Retinal pigment epithelial cell (primary cell): ENCODE results near the gene SEPTIN2.

Experiments used
- DNase-seq: peaks from one replicate; pipeline ENCODE4 v3.0.0-alpha.2; 2010; ENCODE audit warnings: low read depth
- H3K4me3 ChIP-seq: 2 replicates; pipeline ENCODE4 v1.5.1; 2011; ENCODE audit warnings: mild to moderate bottlenecking, low read length, control low read depth, moderate library complexity
- CTCF ChIP-seq: conservative IDR thresholded peaks from 2 replicates; pipeline ENCODE4 v1.5.1; 2011; ENCODE audit warnings: low read depth, low read length, control low read depth, inconsistent platforms

The SEPTIN2 gene

GRCh38 chr2:241300000-241300399 is 15.7 kb upstream of the SEPTIN2 start:
- TF ChIP-seq CTCF, result no peak
- no peak for DNase-seq

DNA sequence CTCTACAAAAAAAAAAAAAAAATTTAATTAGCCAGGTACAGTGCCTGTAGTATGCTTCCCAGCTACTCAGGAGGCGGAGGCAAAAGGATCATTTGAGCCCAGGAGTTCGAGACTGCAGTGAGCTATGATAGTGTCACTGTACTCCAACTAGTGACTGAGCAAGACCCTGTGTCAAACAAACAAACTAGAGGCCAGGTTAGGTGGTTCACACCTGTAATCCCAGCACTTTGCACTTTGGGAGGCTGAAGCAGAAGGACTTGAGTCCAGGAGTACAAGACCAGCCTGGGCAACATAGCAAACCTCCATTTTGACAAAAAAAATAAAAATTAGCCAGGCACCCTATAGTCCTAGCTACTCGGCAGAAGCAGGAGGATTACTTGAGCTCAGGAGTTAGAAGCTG is 13.6 kb upstream of the SEPTIN2 start:
- H3K4me3 ChIP-seq, result no peak overlapping the region
- no peak for TF ChIP-seq CTCF
- no peak for DNase-seq

More at GRCh38 chr2:241300000-241300399, 15.7 kb upstream of the SEPTIN2 start:
- no peak overlapping the region for H3K4me3 ChIP-seq

GRCh38 chr2:241302759-241303651 is 12.7 kb upstream of the SEPTIN2 start:
- no peak overlapping the region for H3K4me3 ChIP-seq
- no peak for TF ChIP-seq CTCF
- no peak for DNase-seq

GRCh38 chr2:241304039-241304670 is 11.6 kb upstream of the SEPTIN2 start:
- no peak for DNase-seq
- H3K4me3 ChIP-seq, result no peak overlapping the region

DNA sequence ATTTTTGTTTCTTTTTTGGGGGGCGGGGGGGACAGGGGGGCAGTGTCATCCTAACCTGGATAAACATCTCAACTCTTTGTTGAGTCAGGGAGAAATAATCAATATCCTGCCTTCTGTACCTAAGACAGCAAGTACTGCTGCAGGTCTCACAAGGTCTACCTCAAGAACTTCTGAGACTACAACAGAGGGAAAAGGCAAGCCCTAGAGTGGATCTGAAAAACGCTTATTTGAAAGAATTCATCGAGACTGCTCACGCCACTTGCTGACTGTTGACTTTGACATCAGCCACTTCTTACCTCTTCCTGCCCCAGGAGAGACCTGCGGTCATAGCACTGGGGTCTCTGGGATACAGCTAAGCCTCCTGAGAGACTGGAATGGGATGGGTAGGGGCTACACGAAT is 8.7 kb upstream of the SEPTIN2 start:
- no peak for DNase-seq
- H3K4me3 ChIP-seq, result no peak overlapping the region
- TF ChIP-seq CTCF, result no peak

More at GRCh38 chr2:241304039-241304670, 11.6 kb upstream of the SEPTIN2 start:
- TF ChIP-seq CTCF, result no peak

- DNase-seq, result peak; percentile 11
- no peak for TF ChIP-seq CTCF
- H3K4me3 ChIP-seq, result no peak overlapping the region
Measured at GRCh38 chr2:241308267-241308666, 7.5 kb upstream of the SEPTIN2 start.
